WI38 (cell line): ENCODE results near the gene YEATS2.
"Not testable (repeated sequence)": the region's sequence is repeated elsewhere in the genome, so short reads cannot be mapped to it uniquely, and the experiment has no call there.

Source experiments
- H3K4me3 ChIP-seq: 2 replicates; pipeline ENCODE4 v1.5.1; 2011; ENCODE audit warnings: low read depth, mild to moderate bottlenecking, control low read depth, low read length
- TF ChIP-seq, protein P1 (sequence below): IDR thresholded peaks from 2 replicates; pipeline ENCODE4 v1.5.1; 2012; ENCODE audit warnings: low read depth, mild to moderate bottlenecking, control low read depth, low read length

Gene YEATS2

GRCh38 chr3:183777016-183777618 is 79.5 kb downstream of the YEATS2 start:
- H3K4me3 ChIP-seq: no peak overlapping the region

DNA sequence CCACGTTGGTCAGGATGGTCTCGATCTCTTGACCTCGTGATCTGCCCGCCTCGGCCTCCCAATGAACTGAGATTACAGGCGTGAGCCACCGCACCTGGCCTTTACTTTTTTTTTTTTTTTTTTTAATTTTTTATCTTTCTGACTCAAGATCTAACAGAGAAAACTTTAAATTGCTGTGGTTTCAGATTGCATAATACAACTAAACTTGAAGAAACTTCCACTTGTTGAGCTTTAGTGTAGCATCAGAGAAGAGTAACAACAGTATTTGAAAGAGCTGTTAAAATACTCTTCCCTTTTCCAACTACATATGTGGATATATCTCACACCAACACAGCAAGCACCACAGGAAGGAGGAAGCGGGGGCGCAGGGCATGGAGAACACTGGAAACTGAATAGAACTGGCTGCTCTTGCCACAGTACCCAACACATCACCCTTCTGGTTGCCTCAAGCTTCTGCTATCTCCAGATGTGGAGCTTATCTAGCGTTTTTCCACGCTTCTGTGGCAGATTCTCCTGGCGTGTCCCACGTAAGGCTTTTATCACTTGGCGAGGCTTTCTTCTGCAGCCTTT is 82.4 kb downstream of the YEATS2 start:
- H3K4me3 ChIP-seq: no peak overlapping the region
- TF ChIP-seq, protein P1, sequence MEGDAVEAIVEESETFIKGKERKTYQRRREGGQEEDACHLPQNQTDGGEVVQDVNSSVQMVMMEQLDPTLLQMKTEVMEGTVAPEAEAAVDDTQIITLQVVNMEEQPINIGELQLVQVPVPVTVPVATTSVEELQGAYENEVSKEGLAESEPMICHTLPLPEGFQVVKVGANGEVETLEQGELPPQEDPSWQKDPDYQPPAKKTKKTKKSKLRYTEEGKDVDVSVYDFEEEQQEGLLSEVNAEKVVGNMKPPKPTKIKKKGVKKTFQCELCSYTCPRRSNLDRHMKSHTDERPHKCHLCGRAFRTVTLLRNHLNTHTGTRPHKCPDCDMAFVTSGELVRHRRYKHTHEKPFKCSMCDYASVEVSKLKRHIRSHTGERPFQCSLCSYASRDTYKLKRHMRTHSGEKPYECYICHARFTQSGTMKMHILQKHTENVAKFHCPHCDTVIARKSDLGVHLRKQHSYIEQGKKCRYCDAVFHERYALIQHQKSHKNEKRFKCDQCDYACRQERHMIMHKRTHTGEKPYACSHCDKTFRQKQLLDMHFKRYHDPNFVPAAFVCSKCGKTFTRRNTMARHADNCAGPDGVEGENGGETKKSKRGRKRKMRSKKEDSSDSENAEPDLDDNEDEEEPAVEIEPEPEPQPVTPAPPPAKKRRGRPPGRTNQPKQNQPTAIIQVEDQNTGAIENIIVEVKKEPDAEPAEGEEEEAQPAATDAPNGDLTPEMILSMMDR: no peak

More at GRCh38 chr3:183777016-183777618, 79.5 kb downstream of the YEATS2 start:
- TF ChIP-seq, protein P1: no peak

DNA sequence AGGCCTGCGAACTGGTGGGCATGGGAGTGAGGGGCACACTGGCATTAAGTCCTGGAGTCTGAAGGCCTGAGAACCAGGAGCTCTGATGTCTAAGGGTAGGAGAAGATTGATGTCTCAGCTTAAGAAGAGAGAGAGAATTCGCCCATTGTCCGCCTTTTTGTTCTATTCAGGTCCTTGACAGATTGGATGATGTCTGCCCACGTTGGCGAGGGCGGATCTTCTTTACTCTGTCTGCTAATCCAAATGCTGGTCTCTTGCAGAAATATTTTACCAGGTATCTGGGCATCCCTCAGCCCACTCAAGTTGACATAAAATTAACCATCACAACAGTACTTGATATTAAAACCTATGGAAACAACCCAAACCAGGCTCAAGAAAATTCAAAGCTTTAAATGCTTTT is 83.6 kb downstream of the YEATS2 start:
- TF ChIP-seq, protein P1: no peak
- no peak overlapping the region for H3K4me3 ChIP-seq

DNA sequence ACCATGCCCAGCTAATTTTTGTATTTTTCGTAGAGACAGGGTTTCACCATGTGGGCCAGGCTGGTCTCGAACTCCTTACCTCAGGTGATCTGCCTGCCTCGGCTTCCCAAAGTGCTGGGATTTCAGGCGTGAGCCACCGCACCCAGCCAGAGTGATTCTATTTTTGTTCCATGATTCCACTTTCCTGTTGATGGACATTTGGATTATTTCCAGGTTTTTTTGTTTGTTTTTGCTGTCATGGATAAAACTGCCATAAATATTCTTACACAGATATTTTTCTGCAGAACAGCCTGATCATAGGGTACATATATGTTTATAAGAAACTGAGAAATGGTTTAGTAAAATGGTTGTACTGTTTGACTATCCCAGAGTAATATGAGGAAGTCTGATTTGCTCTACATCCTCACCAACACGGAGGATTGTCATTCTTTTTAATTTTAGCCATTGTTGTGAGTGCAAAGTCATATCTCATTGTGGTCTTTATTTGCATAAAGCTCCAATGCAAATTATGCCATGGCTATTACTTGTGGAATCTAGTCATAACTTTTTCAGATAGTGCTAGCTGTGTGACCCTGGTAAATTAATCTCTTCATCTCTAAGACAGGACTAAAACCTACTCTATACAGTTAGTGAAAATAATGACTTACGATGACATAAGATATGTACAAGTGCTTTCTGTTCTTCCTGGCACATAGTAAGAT is 85.1 kb downstream of the YEATS2 start:
- H3K4me3 ChIP-seq: no peak overlapping the region
- TF ChIP-seq, protein P1: no peak

DNA sequence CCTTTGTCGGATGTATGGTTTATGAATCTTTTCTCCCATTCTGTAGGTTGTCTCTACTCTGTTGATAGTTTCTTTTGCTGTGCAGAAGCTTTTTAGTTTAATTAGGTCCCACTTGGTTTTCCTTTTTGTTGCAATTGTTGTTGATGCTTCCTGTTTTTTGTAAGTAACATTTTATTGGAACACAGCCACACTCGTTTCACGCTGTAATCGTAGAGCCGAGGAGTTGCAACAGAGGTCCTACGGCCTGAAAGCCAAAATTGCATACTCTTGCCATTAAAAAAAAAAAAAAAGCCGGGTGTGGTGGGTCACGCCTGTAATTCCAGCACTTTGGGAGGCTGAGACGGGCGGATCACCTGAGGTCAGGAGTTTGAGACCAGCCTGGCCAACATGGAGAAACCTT is 86.9 kb downstream of the YEATS2 start:
- H3K4me3 ChIP-seq: not testable (repeated sequence)

DNA sequence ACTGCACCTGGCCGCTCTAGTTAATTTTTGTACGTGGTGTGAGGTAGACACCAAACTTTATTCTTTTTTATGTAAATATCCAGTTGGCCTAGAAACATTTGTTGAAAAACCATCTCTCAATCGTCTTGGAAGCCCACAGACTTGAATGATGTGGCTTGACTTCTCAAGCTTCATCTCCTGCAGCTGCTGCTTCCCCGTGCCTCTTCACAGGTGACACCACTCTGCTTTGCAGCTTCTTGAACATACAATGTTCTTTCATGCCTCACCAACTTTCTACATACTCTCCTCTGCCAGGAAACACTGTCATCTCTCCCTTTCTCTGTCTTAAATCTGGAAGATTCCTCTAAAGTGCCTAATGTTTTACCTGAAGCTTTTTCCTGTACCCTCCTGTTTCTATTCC is 92.2 kb downstream of the YEATS2 start:
- TF ChIP-seq, protein P1: no peak
- H3K4me3 ChIP-seq: no peak overlapping the region

GRCh38 chr3:183790700-183791099 is 93.1 kb downstream of the YEATS2 start:
- H3K4me3 ChIP-seq: no peak overlapping the region
- TF ChIP-seq, protein P1: no peak
